GM12878 (cell line): ENCODE measurements around the gene STAMBPL1.

Experiments
- BRCA1 ChIP-seq: IDR thresholded peaks from 2 replicates; pipeline ENCODE4 v1.6.1; 2011; ENCODE audit warnings: low read depth, low read length, improper control_type of control experiment
- FOXK2 ChIP-seq: fragments of 450-650 bp; IDR thresholded peaks from 2 replicates; pipeline ENCODE4 v1.6.1; 2017; ENCODE audit warnings: mild to moderate bottlenecking, moderate library complexity
- FOXM1 ChIP-seq: IDR thresholded peaks from 2 replicates; pipeline ENCODE4 v1.6.1; 2012; ENCODE audit warnings: low read depth, mild to moderate bottlenecking, inconsistent platforms, low read length, moderate library complexity
- RCOR1 ChIP-seq: conservative IDR thresholded peaks from 2 replicates; pipeline ENCODE4 v1.6.1; 2012; ENCODE audit warnings: low read depth, low read length, improper control_type of control experiment
- YY1 ChIP-seq: IDR thresholded peaks from 2 replicates; pipeline ENCODE4 v1.6.1; 2011; ENCODE audit warnings: low read depth, mild to moderate bottlenecking, low read length
- TF ChIP-seq, protein P1 (sequence below), 3 experiments: IDR thresholded peaks in 2 of 3; conservative IDR thresholded peaks in 1 of 3; 2 replicates each; pipeline ENCODE4 v1.5.1; 2011; ENCODE audit warnings: low read depth in 3 of 3, low read length in 3 of 3, mild to moderate bottlenecking in 3 of 3, control low read depth in 2 of 3, moderate library complexity in 2 of 3, inconsistent platforms in 1 of 3, mixed read lengths in 1 of 3; ENCODE audit not compliant: control insufficient read depth in 2 of 3, insufficient read depth in 1 of 3; ENCODE audit errors: extremely low read depth in 1 of 3
- TF ChIP-seq, protein P2 (sequence below): fragments of 450-650 bp; IDR thresholded peaks from 2 replicates; pipeline ENCODE4 v1.6.1; 2017; ENCODE audit warnings: mild to moderate bottlenecking, moderate library complexity

DNA sequence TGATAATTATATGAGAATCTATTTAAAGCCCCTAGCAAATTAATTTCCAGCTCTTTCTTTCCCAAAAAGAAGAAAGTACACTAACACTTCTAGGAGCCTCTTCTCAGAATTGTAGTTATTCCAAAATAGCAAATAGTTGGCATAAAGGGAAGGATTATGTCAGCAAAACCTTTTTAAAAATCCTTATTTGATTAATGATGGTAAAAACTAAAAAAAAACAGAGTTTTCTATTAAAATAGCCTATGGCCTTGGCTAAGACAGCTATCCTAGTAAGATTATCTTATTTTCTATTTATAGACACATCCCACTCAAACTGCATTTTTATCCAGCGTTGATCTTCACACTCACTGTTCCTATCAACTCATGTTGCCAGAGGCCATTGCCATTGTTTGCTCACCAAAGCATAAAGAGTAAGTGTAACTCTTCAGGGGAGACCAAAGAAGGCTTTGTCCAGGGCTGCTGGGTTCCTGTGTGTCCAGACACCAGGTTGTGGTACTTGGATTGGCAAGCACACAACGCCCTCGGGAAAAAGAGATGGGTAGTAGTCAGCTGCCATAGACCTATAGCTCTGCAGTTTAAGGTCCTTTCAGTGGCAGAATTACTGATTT, 41.0 kb downstream of the STAMBPL1 start:
- TF ChIP-seq BRCA1: no peak
- no peak for TF ChIP-seq YY1
- no peak for TF ChIP-seq FOXM1
- TF ChIP-seq, protein P1, sequence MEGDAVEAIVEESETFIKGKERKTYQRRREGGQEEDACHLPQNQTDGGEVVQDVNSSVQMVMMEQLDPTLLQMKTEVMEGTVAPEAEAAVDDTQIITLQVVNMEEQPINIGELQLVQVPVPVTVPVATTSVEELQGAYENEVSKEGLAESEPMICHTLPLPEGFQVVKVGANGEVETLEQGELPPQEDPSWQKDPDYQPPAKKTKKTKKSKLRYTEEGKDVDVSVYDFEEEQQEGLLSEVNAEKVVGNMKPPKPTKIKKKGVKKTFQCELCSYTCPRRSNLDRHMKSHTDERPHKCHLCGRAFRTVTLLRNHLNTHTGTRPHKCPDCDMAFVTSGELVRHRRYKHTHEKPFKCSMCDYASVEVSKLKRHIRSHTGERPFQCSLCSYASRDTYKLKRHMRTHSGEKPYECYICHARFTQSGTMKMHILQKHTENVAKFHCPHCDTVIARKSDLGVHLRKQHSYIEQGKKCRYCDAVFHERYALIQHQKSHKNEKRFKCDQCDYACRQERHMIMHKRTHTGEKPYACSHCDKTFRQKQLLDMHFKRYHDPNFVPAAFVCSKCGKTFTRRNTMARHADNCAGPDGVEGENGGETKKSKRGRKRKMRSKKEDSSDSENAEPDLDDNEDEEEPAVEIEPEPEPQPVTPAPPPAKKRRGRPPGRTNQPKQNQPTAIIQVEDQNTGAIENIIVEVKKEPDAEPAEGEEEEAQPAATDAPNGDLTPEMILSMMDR (IDR thresholded peaks at IDR 0.05 in 2 of 3, conservative IDR thresholded peaks at IDR 0.05 in 1 of 3; ENCODE audit: control insufficient read depth in 2 of 3, extremely low read depth in 1 of 3, insufficient read depth in 1 of 3, low read depth in 3 of 3, low read length in 3 of 3): no peak
- TF ChIP-seq, protein P2, sequence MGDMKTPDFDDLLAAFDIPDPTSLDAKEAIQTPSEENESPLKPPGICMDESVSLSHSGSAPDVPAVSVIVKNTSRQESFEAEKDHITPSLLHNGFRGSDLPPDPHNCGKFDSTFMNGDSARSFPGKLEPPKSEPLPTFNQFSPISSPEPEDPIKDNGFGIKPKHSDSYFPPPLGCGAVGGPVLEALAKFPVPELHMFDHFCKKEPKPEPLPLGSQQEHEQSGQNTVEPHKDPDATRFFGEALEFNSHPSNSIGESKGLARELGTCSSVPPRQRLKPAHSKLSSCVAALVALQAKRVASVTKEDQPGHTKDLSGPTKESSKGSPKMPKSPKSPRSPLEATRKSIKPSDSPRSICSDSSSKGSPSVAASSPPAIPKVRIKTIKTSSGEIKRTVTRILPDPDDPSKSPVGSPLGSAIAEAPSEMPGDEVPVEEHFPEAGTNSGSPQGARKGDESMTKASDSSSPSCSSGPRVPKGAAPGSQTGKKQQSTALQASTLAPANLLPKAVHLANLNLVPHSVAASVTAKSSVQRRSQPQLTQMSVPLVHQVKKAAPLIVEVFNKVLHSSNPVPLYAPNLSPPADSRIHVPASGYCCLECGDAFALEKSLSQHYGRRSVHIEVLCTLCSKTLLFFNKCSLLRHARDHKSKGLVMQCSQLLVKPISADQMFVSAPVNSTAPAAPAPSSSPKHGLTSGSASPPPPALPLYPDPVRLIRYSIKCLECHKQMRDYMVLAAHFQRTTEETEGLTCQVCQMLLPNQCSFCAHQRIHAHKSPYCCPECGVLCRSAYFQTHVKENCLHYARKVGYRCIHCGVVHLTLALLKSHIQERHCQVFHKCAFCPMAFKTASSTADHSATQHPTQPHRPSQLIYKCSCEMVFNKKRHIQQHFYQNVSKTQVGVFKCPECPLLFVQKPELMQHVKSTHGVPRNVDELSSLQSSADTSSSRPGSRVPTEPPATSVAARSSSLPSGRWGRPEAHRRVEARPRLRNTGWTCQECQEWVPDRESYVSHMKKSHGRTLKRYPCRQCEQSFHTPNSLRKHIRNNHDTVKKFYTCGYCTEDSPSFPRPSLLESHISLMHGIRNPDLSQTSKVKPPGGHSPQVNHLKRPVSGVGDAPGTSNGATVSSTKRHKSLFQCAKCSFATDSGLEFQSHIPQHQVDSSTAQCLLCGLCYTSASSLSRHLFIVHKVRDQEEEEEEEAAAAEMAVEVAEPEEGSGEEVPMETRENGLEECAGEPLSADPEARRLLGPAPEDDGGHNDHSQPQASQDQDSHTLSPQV: no peak
- TF ChIP-seq FOXK2: no peak
- no peak for TF ChIP-seq RCOR1
